B cell (primary cell): ENCODE data around the gene GLIS1. TPM values are rescaled to one million over a fixed set of nuclear protein-coding genes. Genes with fewer than 3 reads are reported as not detected.

Source experiments
- ATAC-seq: fragments of 200-7000 bp; cut with Tn5 transposase; one replicate; pipeline ENCODE4 v1.10.0; 2021; ENCODE audit warnings: low read depth, mild to moderate bottlenecking, moderate number of reproducible peaks, moderate library complexity
- CTCF ChIA-PET: fragments of 350-600 bp; sonication (Branson Sonifier 250); formaldehyde crosslinking; loops from one replicate; lab custom pipeline; 2021; ENCODE audit warnings: antibody characterized with exemption, inconsistent platforms; lab: Charles Lee
- POLR2A ChIA-PET: fragments of 350-600 bp; sonication (Branson Sonifier 250); formaldehyde crosslinking; loops from one replicate; lab custom pipeline; 2021; ENCODE audit warnings: antibody characterized with exemption; lab: Charles Lee
- DNase-seq: peaks from one replicate; pipeline ENCODE4 v3.0.0; 2013
- H2AFZ ChIP-seq: 2 replicates; pipeline ENCODE4 v1.6.1; 2012; ENCODE audit warnings: mild to moderate bottlenecking, low read depth, low read length; ENCODE audit not compliant: insufficient read depth, poor library complexity, severe bottlenecking
- H3K27ac ChIP-seq, 2 donors: 1 replicate in 1 of 2; 2 replicates in 1 of 2; pipeline ENCODE4 v1.5.1; 2012 to 2013; ENCODE audit warnings: low read length in 2 of 2, mild to moderate bottlenecking in 2 of 2, moderate library complexity in 1 of 2
- H3K27me3 ChIP-seq, 4 experiments: fragments of 200-600 bp in 1 of 4; sonication (generic) in 1 of 4; replicated peaks in 1 of 4; 1 replicate in 2 of 4; 2 replicates in 2 of 4; pipeline versions ENCODE4 v1.6.1 to v1.7.0; 2013 to 2016; ENCODE audit warnings: low read length in 3 of 4, mild to moderate bottlenecking in 2 of 4, mixed read lengths in 1 of 4, moderate library complexity in 1 of 4; ENCODE audit not compliant: insufficient read depth in 4 of 4, control insufficient read depth in 3 of 4; ENCODE audit errors: control extremely low read depth in 1 of 4
- H3K36me3 ChIP-seq, 2 experiments: replicated peaks in 1 of 2; 1 replicate in 1 of 2; 2 replicates in 1 of 2; pipeline versions ENCODE4 v1.6.1 to v1.7.1; 2013; ENCODE audit warnings: low read length in 1 of 2; ENCODE audit not compliant: insufficient read depth in 2 of 2, control insufficient read depth in 1 of 2; ENCODE audit errors: control extremely low read depth in 1 of 2, extremely low read depth in 1 of 2
- H3K4me1 ChIP-seq, 2 donors: fragments of 200-600 bp in 1 of 2; sonication (generic) in 1 of 2; 1 replicate in 1 of 2; 2 replicates in 1 of 2; pipeline versions ENCODE4 v1.5.1 to v1.6.1; 2013 to 2017; ENCODE audit warnings: low read length in 2 of 2; ENCODE audit not compliant: control insufficient read depth in 2 of 2, insufficient read depth in 2 of 2
- H3K4me2 ChIP-seq: replicated peaks from 2 replicates; pipeline ENCODE3; 2012; ENCODE audit warnings: mild to moderate bottlenecking, low read depth, low read length; ENCODE audit not compliant: poor library complexity, severe bottlenecking
- H3K4me3 ChIP-seq, 5 experiments: fragments of 200-600 bp in 1 of 5; sonication (generic) in 1 of 5; 1 replicate in 3 of 5; 2 replicates in 2 of 5; pipeline versions ENCODE4 v1.5.1 to v1.7.0; 2011 to 2016; ENCODE audit warnings: low read length in 4 of 5, mild to moderate bottlenecking in 4 of 5, low read depth in 2 of 5, control low read depth in 1 of 5, moderate library complexity in 1 of 5; ENCODE audit not compliant: insufficient read depth in 1 of 5; ENCODE audit errors: control extremely low read depth in 1 of 5, extremely low read depth in 1 of 5
- H3K79me2 ChIP-seq: fragments of 200-600 bp; sonication (generic); one replicate; pipeline ENCODE4 v1.6.0; 2016; ENCODE audit warnings: low read length; ENCODE audit not compliant: control insufficient read depth, insufficient read depth
- H3K9ac ChIP-seq: fragments of 200-600 bp; sonication (generic); 2 replicates; pipeline ENCODE4 v1.6.1; 2017; ENCODE audit warnings: mild to moderate bottlenecking, low read length, moderate library complexity
- H3K9me3 ChIP-seq, 3 donors: one replicate each; pipeline versions ENCODE4 v1.6.1 to v1.7.1; 2013; ENCODE audit warnings: low read length in 2 of 3; ENCODE audit not compliant: control insufficient read depth in 2 of 3, insufficient read depth in 1 of 3; ENCODE audit errors: control extremely low read depth in 1 of 3
- H4K20me1 ChIP-seq: 2 replicates; pipeline ENCODE4 v1.6.0; 2012; ENCODE audit warnings: mild to moderate bottlenecking, low read length; ENCODE audit not compliant: insufficient read depth, control insufficient read depth, poor library complexity, severe bottlenecking
- H3K27ac Mint-ChIP-seq: one replicate; pipeline ENCODE4 v1.8.0; 2021; ENCODE audit warnings: mixed read lengths
- H3K27me3 Mint-ChIP-seq: one replicate; pipeline ENCODE4 v1.8.0; 2021; ENCODE audit warnings: mixed read lengths
- H3K4me1 Mint-ChIP-seq: one replicate; pipeline ENCODE4 v1.8.0; 2021; ENCODE audit warnings: mixed read lengths
- H3K4me3 Mint-ChIP-seq: one replicate; pipeline ENCODE4 v1.8.0; 2021; ENCODE audit warnings: mixed read lengths
- H3K9me3 Mint-ChIP-seq: one replicate; pipeline ENCODE4 v1.8.0; 2022; ENCODE audit warnings: mixed read lengths; ENCODE audit not compliant: insufficient read depth
- EZH2 ChIP-seq: IDR thresholded peaks from 2 replicates; pipeline ENCODE4 v1.6.1; 2012; ENCODE audit warnings: borderline replicate concordance, low read depth, mild to moderate bottlenecking, moderate library complexity, low read length; ENCODE audit not compliant: insufficient read depth, poor library complexity, severe bottlenecking
- WGBS: methylation state at CpG from one replicate; pipeline ENCODE4 v1.1.5; 2013; ENCODE audit warnings: missing lambda C conversion rate; ENCODE audit not compliant: insufficient coverage; 5-methylcytosine and 5-hydroxymethylcytosine counted together
- intact Hi-C: fragments of 100-400 bp; cut with micrococcal nuclease; formaldehyde crosslinking; loops from one replicate; pipeline ENCODE4 v1.10.0; 2022
- polyA plus RNA-seq: library from polyadenylated mRNA; depleted of rRNA; stranded (reverse); fragments of >200 nt; gene quantifications from 2 replicates; pipeline ENCODE4 v1.2.3, GENCODE V29; 2012
- total RNA-seq, 2 donors: library from RNA; stranded (reverse); fragments of 120-200 nt in 1 of 2; gene quantifications; 1 replicate in 1 of 2; 2 replicates in 1 of 2; pipeline versions ENCODE4 v1.2.3 to v1.2.4, GENCODE V29; 2013 to 2022
- TF ChIP-seq, protein P1 (sequence below): fragments of 200-600 bp; IDR thresholded peaks from one replicate; pipeline ENCODE4 v1.8.0; 2022; ENCODE audit warnings: antibody characterized with exemption, mild to moderate bottlenecking

Gene GLIS1
- total and polyA plus RNA-seq, 2 donors (not counting 1 experiment from before 2014, with no cell fraction given), result not detected

DNA sequence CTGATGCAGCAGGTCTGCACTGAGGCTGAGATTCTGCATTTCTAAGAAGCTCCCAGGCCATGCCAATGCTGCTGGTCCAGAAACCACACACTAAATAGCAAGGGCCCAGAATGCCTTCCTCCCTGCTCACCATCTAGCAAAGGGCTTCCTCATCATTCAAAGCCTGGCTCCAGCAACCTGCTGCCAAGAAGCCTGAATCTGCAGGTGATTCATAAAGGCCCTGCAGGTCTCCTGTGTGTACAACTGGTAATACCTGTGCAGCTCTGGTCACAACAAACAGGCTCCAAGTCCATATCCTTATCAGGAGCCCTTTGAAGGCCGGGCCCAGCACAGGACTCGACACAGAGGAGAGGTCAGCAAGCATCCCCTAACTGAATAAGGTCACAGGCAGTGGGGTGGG, 26.7 kb downstream of the GLIS1 start:
- Mint-ChIP-seq H3K4me3 (no peak overlapping the region), H3K4me1 (no peaks in the 10 kb centered on the region), H3K27me3 (peaks cover 10% of the 10 kb centered on the region), H3K27ac (no peak overlapping the region), H3K9me3 (no peaks in the 10 kb centered on the region)
- POLR2A ChIA-PET, result no interaction called here
- CTCF ChIA-PET, result interaction anchor here (1.0 kb wide), 1 partner anchor 42 kb away, joined by 5 read pairs; no protein-coding TSS in a partner anchor
- Histone ChIP-seq H3K36me3 (no peaks in the 10 kb centered on the region), H3K4me2 (no peak overlapping the region), H3K9ac (no peak overlapping the region), H4K20me1 (no peaks in the 10 kb centered on the region), H3K27me3 (peaks cover 0 to 4% (median 0%) of the 10 kb centered on the region in 4 experiments), H3K4me1 (no peaks in the 10 kb centered on the region), H3K9me3 (no peaks in the 10 kb centered on the region), H3K79me2 (no peaks in the 10 kb centered on the region), H3K4me3 (no peak overlapping the region), H2AFZ (no peak overlapping the region), H3K27ac (no peak overlapping the region)
- ATAC-seq (no peak), DNase-seq (no peak)
- intact Hi-C loops, result no loop called here
- TF ChIP-seq EZH2, result no peak
- TF ChIP-seq, protein P1, sequence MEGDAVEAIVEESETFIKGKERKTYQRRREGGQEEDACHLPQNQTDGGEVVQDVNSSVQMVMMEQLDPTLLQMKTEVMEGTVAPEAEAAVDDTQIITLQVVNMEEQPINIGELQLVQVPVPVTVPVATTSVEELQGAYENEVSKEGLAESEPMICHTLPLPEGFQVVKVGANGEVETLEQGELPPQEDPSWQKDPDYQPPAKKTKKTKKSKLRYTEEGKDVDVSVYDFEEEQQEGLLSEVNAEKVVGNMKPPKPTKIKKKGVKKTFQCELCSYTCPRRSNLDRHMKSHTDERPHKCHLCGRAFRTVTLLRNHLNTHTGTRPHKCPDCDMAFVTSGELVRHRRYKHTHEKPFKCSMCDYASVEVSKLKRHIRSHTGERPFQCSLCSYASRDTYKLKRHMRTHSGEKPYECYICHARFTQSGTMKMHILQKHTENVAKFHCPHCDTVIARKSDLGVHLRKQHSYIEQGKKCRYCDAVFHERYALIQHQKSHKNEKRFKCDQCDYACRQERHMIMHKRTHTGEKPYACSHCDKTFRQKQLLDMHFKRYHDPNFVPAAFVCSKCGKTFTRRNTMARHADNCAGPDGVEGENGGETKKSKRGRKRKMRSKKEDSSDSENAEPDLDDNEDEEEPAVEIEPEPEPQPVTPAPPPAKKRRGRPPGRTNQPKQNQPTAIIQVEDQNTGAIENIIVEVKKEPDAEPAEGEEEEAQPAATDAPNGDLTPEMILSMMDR, result no peak
- 83% methylated on average over 2 of the region's 2 CpGs for WGBS

DNA sequence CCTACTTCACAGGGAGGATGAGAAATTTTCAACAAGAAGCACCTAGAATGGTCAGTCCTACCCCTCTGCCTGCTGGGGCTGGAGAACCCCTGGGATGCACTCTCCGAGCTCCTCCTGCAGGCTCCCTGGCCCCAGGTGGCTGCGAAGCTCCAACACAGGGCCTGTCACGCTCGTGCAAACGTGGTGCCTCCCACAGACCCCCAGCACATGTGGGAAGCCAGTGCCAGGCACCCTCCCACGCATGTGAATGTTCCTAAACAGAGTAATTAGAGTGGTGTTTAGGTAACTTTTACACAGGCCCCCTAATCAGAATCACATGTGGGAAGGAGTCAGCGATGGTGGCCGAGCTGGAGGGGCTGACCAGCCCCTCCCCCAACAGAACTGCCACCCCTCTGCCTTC, 28.4 kb downstream of the GLIS1 start:
- Histone ChIP-seq H3K4me3 (no peak overlapping the region), H3K36me3 (no peaks in the 10 kb centered on the region), H4K20me1 (no peaks in the 10 kb centered on the region), H3K27ac (no peak overlapping the region), H3K27me3 (peaks cover 0 to 4% (median 0%) of the 10 kb centered on the region in 4 experiments), H3K4me2 (no peak overlapping the region), H3K4me1 (no peaks in the 10 kb centered on the region), H2AFZ (no peak overlapping the region), H3K9me3 (no peaks in the 10 kb centered on the region), H3K9ac (no peak overlapping the region), H3K79me2 (no peaks in the 10 kb centered on the region)
- Mint-ChIP-seq H3K9me3 (no peaks in the 10 kb centered on the region), H3K4me3 (no peak overlapping the region), H3K27ac (no peak overlapping the region), H3K27me3 (peaks cover 13% of the 10 kb centered on the region), H3K4me1 (no peaks in the 10 kb centered on the region)
- DNase-seq (no peak), ATAC-seq (no peak)
- POLR2A ChIA-PET, result no interaction called here
- CTCF ChIA-PET, result no interaction called here
- WGBS, result 75% methylated on average over 5 of the region's 8 CpGs
- TF ChIP-seq, protein P1, result no peak
- TF ChIP-seq EZH2, result no peak
- intact Hi-C loops, result no loop called here
